ENCODE results near the gene IQCB1. TPM values are rescaled to one million over a fixed set of nuclear protein-coding genes. Genes with fewer than 3 reads are reported as not detected.
"Not testable (repeated sequence)": the region's sequence is repeated elsewhere in the genome, so short reads cannot be mapped to it uniquely, and the experiment has no call there.

IQCB1 gene
- total RNA-seq, 1 experiment from 2014 or later, result 14.3 TPM

DNA sequence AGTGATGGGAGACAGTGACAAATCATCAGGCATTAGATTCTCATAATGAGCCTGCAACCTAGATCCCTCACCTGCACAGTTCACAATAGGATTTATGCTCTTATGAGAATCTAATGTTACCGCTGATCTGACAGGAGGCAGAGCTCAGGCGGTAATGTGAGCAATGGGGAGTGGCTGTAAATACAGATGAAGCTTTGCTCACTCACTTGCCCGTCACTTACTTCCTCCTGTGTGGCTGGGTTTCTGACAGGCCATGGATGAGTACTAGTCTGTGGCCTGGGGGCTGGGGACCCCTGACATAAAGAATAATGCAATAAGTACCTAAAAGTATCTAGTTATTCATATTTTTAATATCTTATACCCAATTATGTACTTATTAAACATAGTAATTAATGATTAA, 15.6 kb downstream of the IQCB1 start:
- no peak for DNase-seq (ENCODE audit: low spot score)
- in situ Hi-C loops (cut with HindIII; ENCODE audit: low sequenced_read_pairs), result no loop called here

- in situ Hi-C loops (cut with HindIII; ENCODE audit: low sequenced_read_pairs), result no loop called here
- no peak for DNase-seq (ENCODE audit: low spot score)
These were observed 16.3 kb downstream of the IQCB1 start for GRCh38 chr3:121818578-121818977.

GRCh38 chr3:121817753-121818152, 17.1 kb downstream of the IQCB1 start:
- DNase-seq (ENCODE audit: low spot score), result no peak
- in situ Hi-C loops (cut with HindIII; ENCODE audit: low sequenced_read_pairs), result no loop called here

DNA sequence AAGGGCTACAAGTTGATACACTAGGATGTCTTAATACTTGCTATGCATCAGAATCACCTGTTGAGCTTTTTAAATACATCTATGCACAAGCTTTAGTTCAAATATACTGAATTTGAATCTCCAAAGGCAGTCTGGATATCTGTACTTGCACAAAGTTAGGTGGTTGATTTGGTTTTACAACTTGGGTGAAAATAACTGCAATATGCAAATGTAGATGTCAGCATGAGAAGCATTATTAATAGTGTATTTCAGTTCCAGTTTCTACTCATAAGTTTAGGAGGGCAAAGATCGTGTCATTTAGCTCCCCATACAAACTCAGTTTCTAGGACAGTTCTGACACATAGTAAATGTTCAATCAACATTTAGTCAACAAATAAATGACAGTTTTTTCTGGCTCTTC, 25.6 kb downstream of the IQCB1 start:
- in situ Hi-C loops (cut with HindIII; ENCODE audit: low sequenced_read_pairs), result no loop called here
- DNase-seq (ENCODE audit: low spot score), result no peak

DNA sequence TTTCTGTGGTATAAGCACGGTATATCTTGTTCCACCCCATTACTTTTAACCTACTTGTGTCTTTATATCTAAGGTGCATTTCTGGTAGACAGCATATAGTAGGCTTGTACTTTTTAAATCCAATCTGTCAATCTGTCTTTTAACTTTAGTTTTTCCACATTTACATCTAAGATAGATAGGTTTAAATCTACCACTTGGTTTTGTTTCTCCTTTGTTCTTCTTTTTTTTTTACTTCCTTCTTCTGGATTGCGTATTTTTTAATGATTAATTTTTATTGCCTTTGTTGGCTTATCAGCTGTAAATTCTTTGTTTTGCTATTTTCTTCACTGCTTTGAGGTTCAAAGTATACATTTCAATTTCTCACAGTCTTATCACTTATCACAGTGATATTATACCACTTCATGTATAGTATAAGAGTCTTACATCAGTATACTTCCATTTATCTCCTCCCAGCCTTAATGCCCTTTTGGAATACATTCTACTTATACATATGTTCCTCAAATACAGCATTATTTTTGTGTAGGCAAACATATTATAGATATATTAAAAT, 31.0 kb downstream of the IQCB1 start:
- in situ Hi-C loops (cut with HindIII; ENCODE audit: low sequenced_read_pairs), result no loop called here
- DNase-seq (ENCODE audit: low spot score), result no peak

DNA sequence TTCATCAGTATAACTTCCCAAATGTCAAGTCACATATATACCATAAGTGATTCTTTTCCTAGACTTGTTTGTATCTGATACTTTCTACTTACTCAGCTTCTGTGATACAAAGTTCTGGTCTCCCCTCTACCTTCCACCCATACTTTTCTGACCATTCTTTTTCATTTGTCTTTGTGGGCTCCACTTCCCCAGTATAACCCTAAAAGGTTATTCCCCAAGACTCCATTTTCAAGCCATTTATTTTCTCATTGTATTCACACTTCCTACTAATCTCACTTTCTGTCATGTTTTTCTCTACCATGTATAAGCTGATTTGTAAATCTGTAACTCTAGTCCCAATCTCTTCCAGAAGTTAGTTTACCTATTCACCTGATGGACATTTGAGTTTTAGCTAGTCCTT, 34.0 kb downstream of the IQCB1 start:
- no peak for DNase-seq (ENCODE audit: low spot score)
- in situ Hi-C loops (cut with HindIII; ENCODE audit: low sequenced_read_pairs), result no loop called here

GRCh38 chr3:121796970-121797369, 37.9 kb downstream of the IQCB1 start:
- no peak for DNase-seq (ENCODE audit: low spot score)
- in situ Hi-C loops (cut with HindIII; ENCODE audit: low sequenced_read_pairs), result no loop called here

- DNase-seq (ENCODE audit: low spot score), result no peak
- in situ Hi-C loops (cut with HindIII; ENCODE audit: low sequenced_read_pairs), result no loop called here
These were observed 40.4 kb downstream of the IQCB1 start for GRCh38 chr3:121794264-121794983.

DNA sequence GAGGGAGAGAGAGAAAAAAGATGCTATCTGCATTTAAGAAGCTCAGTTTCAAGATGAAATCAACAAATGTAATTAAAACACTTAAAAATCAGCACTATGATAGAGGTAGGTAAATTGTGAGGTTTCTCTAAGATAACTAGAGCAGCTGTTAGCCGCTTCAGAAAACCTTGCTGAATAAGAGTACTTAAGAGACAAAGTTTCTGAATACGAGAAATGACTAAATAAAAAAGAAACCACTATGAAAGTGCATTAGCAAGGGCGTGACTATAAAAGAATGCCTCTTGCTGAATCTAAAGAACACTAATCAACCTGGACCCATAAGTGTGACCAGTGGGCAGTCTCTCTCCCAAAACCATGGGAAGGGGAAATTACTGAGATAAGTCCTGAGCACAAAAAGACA, 41.8 kb downstream of the IQCB1 start:
- in situ Hi-C loops (cut with HindIII; ENCODE audit: low sequenced_read_pairs), result no loop called here
- DNase-seq (ENCODE audit: low spot score), result no peak

- no peak for DNase-seq (ENCODE audit: low spot score)
- in situ Hi-C loops (cut with HindIII; ENCODE audit: low sequenced_read_pairs), result no loop called here
These were observed 48.4 kb downstream of the IQCB1 start for GRCh38 chr3:121786485-121786884.

DNA sequence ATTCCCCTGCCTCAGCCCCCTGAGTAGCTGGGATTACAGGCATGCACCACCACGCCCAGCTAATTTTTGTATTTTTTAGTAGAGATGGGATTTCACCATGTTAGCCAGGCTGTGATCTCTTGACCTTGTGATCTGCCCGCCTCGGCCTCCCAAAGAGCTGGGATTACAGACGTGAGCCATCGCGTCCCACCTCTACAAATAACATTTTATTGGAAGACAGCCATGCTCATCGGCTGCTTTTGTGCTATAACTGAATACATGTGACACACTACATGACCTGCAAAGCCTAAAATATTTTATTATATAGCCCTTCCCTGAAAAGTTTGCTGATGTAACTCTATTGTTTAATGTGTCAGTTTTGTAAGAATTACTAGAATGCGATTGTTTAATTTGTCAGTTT, 52.1 kb downstream of the IQCB1 start:
- DNase-seq (ENCODE audit: low spot score); in situ Hi-C loops (cut with HindIII; ENCODE audit: low sequenced_read_pairs): not testable (repeated sequence)

GRCh38 chr3:121781611-121782010, 53.2 kb downstream of the IQCB1 start:
- no peak for DNase-seq (ENCODE audit: low spot score)
- in situ Hi-C loops (cut with HindIII; ENCODE audit: low sequenced_read_pairs), result no loop called here

GRCh38 chr3:121775095-121775494, 59.8 kb downstream of the IQCB1 start:
- DNase-seq (ENCODE audit: low spot score); in situ Hi-C loops (cut with HindIII; ENCODE audit: low sequenced_read_pairs): not testable (repeated sequence)

DNA sequence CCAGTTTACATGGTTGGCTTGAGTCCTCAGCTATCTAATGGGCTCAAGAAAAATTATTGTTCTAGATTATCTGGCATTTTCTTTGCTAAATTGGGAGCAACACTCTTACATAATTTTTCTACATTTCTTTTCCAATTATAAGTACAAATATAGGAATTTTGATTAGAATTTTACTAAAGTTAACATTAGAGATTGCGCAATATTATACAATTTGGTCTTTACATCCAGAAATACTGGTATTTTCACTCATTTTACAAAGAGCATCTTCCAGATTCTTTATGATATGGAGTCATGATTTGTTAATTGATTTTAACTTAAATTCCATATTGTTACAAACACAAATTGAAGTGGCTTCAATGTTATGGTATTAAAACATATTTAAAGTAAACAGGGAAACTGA, 65.6 kb downstream of the IQCB1 start:
- in situ Hi-C loops (cut with HindIII; ENCODE audit: low sequenced_read_pairs), result no loop called here
- no peak for DNase-seq (ENCODE audit: low spot score)

- in situ Hi-C loops (cut with HindIII; ENCODE audit: low sequenced_read_pairs), result no loop called here
- no peak for DNase-seq (ENCODE audit: low spot score)
These were observed 66.4 kb downstream of the IQCB1 start for GRCh38 chr3:121768452-121768851.

GRCh38 chr3:121759541-121760202, 75.2 kb downstream of the IQCB1 start:
- no peak for DNase-seq (ENCODE audit: low spot score)
- in situ Hi-C loops (cut with HindIII; ENCODE audit: low sequenced_read_pairs), result no loop called here

DNA sequence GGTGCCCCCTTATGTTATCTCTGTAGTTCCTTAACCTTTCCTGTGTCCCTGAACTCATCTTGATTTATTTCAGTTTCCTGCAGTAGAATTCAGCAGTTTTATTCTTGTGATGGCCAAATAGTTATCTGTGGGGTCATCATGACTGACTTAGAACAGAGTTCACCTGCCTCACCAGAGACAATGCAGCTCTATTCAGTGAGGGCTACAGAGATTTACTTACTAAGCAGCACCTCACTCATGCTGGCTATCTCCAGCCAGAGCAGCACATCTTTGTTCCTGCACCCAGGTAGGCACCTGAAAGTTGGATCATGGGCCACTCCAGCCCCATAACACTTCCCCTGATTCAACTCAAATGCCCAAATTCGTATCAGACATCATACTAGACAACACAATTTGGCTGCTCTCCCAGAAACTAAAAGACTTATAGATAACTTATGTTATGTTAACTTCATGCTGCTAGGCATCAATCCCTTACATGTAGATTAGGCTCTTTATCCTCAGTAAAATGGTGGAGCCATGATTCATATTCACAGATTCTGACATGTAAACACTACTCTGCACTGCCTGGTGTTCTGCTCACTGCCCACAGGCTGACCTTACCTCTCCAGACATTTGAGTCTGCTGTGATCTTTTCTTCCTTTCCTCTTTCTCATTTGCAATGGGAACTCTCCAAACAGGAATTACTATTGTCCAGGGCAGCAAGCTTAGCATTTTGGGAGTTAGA, 76.0 kb downstream of the IQCB1 start:
- DNase-seq (ENCODE audit: low spot score), result no peak
- in situ Hi-C loops (cut with HindIII; ENCODE audit: low sequenced_read_pairs), result no loop called here

DNA sequence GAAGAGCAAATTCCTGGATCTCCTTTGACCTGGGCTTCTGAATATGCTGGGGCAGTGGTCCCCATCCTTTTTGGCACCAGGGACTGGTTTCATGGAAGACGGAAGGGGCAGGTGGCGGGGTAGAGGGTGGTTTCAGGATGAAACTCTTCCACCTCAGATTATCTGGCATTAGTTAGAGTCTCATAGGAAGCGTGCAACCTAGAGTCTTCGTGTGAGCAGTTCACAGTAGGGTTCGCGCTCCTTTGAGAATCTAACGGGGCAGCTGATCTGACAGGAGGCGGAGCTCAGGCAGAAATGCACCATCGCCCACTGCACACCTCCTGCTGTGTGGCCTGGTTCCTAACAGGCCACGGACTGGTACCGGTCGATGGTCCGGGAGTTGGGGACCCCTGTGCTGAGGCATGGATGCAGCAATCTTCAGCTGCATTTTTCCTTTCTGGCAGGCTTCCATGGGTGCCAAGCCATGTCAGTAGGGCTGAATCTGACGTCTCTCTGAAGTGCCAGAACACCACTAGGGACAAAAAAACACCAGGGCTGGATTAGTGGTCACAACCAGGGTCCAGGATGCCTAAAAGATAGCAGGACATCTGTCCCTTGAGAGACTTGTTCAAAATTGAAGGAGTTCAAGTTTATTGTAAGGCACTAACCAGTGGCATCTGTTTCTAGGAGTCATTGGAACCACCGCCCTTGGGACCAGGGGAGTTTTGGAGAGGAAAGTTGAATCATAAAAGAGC, 76.9 kb downstream of the IQCB1 start:
- in situ Hi-C loops (cut with HindIII; ENCODE audit: low sequenced_read_pairs), result no loop called here
- no peak for DNase-seq (ENCODE audit: low spot score)

GRCh38 chr3:121757087-121757811, 77.6 kb downstream of the IQCB1 start:
- no peak for DNase-seq (ENCODE audit: low spot score)
- in situ Hi-C loops (cut with HindIII; ENCODE audit: low sequenced_read_pairs), result no loop called here

Data from G401 (cell line).